GM21723 (cell line): ENCODE results near the gene RBM12.
A peak's percentile ranks its signal among the peaks of the same experiment; 100 is the strongest.

ENCODE experiments used
- ATAC-seq: cut with Tn5 transposase; IDR thresholded peaks from one replicate; pipeline ENCODE4 v1.9.1; 2021; ENCODE audit warnings: mild to moderate bottlenecking, moderate library complexity; ENCODE audit not compliant: unreplicated experiment

Gene RBM12

DNA sequence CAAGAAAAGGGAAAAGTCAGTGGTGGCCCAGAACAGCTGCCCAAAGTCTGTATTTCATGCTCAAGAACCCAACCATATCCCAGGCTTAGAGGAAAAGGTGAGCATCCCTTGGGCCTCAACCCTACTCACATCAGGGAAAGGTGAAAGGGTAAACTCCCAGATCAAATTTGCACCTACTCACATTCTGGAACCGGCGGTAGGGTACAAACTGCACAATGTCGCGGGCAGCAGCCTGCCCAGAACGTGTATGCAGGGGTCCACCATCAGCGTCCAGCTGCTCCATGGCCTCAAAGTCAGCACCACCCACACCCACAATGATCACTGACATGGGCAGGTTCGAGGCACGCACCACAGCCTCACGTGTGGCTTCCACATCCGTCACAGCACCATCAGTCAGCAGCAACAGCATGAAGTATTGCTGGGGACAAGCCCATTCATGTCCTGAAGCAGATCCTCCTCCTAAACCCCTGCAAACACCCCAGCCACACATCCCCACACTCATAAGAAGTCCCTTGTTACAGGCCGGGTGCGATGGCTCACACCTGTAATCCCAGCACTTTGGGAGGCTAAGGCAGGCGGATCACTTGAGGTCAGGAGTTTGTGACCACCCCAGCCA, 38.2 kb downstream of the RBM12 start:
- ATAC-seq, result no peak

DNA sequence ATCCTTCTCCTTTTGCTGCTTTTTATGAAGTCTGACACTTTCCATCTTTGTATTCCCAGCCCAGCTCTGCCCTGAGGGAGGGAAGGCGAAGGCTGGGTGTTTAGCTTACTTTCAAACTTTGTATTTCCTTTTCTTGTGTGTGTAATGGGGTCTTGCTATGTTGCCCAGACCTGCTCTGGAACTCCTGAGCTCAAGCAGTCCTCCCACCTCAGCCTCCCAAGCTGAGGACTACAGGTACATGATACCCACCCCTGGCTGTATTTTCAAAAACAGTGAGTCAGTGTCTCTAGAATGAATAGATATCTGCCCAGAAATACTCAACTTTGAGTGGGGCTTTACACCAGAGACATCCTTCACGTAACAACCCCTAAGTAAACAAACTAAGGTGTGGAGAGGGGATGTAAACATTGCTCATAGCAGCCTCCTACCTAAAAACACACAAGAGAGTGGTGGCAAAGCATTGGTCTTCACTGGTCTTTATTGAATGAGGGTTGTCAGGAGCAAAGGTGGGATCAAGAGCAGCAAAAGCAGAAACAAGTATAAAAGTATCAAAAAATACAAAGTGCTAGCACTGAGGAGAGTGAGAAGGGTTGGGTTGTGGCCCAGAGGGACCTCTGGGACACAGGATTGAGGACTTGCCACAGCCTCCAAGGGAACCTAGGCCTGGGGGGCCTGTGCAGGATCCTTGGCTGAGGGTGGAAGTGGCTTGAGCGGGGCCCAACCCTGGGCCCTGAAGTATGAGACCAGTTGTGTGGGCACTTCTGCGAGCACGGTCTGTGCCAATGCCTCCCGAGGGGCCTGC, 38.9 kb downstream of the RBM12 start:
- no peak for ATAC-seq

DNA sequence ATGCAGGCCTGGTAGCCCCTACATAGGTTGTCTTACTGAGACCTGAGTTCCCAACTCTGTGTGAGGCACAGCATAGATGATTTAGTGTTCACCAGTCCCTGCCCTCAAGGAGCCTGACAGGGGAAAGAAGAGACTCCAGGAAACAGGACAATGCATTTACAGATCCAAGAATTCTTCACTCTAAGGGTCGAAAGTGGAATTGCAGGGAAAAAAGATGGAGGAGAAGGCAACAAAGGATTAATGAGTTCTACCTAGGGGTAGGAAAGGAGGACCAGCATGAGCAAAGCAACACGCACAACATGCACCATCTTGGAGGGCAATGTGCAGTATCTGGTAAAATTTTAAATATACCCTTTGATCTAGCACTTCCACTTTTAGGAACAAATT, 43.1 kb downstream of the RBM12 start:
- no peak for ATAC-seq

DNA sequence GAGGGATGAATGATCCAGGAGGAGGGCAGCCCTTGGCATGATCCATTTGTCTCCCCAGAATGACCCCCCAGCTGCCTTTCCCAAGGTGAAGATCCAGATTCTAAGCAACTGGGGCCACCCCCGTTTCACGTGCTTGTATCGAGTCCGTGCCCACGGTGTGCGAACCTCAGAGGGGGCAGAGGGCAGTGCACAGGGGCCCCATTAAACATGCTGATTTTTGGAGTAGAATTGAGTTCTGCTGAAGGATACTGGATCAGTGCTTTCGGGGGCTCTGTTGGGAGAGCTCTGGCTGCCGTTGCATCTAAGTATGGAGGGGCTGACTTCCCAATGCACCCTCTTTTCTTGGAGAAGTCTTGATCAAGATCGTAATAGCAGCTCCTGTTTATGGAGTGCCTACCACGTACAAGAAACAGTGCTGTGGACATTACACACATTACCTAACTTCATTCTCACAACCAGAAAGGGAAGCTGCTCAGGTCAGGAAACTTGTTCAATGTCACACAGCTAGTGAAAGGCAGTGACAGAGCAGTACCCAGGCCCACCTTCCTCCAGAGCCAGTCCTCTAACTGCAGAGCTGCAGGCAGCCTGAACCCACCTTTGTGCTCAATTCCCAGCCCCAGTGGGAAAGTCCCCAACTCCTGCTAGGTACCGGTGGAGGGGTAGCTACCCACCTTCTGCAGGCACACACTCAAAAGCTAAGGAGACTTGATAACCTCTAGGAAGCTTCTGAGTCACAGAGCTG, 43.7 kb downstream of the RBM12 start:
- no peak for ATAC-seq

- peak; percentile 38 for ATAC-seq
Measured at GRCh38 chr20:35619196-35620095, 45.3 kb downstream of the RBM12 start.

- no peak for ATAC-seq
Measured at GRCh38 chr20:35618263-35619131, 46.2 kb downstream of the RBM12 start.

- ATAC-seq, result peak; percentile 24
Measured at GRCh38 chr20:35617397-35618262, 47.1 kb downstream of the RBM12 start.

GRCh38 chr20:35616465-35617396, 48.0 kb downstream of the RBM12 start:
- ATAC-seq, result peak; percentile 26

DNA sequence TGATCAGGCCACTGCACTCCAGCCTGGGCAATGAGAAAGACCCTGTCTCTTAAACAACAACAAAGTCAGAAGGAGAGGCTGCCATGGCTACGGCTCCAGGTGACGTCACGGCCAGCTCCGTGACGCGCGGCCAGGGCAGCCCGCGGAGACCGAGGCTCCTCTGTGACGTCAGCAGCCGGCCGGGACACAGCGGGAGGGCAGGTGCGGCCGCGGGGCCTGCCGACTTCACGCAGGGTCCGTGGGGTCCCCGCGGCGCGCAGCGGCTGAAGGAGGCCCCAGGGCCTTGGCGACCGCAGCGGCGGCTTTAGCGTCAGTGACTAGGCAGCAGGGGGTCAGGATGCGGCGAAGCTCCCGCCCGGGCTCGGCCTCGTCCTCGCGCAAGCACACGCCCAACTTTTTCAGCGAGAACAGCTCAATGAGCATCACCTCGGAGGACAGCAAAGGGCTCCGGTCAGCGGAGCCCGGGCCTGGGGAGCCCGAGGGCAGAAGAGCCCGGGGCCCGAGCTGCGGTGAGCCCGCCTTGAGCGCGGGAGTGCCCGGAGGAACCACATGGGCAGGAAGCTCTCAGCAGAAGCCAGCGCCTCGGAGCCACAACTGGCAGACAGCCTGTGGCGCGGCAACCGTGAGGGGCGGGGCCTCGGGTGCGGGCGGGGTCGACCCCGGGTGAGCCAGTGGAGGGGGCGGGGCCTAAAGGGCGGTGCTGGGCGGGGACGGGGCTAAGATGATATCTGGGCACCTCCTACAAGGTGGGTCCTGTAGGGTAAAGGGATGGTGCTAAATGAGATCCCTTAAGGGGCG, 48.8 kb downstream of the RBM12 start, which contains the start of gene SPAG4:
SPAG4 (plus strand) TSS at position 163 of the 798 bp plus-strand sequence; CDS start at position 338, 175 bp downstream.
- peak; percentile 64 for ATAC-seq

DNA sequence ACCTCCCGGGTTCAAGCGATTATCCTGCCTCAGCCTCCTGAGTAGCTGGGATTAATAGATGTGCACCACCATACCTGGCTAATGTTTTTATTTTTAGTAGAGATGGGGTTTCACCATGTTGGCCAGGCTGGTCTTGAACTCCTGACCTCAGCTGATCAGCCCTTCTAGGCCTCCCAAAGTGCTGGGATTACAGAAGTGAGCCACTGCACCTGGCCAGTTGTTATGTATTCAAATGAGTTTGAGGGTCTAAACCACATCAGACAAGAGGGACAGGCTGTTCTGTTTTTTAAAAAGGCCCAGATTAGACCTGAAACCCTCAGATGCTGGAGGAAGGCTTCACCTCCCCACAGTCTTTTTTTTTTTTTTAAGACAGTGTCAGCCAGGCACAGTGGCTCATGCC, 53.2 kb downstream of the RBM12 start:
- no peak for ATAC-seq

- no peak for ATAC-seq
Measured at GRCh38 chr20:35610833-35611427, 53.8 kb downstream of the RBM12 start.

DNA sequence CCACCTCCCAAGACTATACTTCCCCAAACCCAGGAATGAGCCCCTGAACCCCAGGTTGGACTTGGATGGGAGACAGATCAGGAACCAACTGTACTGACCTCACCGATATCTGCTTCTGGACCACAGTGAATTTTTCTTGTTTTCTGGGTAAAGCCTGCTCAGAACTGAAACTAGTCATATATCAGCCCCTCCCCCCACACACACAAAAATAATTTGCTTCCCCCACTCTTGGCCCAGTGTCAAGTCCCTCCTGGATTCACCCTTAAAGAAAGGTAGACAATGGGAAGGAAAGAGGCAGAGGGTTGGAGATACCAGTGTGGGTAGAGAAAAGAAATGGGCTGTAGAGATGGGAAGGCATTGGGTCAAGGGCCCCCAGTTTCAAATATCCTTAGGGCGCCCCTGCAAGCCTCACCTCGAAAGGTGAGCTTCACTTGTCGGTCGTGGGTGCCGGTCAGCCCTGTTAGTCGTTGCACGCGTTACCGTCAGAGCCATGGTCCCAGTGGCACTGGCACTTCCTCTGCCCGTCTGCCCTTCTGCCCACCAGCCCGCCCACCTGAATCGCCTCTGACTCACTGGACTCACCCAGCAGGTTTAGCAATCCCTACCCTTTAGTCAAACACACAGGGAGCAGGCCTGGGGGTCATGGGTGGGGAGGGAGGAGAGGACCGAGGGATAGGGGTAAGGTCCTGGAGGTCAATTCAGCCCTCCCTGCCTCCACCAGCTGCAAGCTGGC, 57.5 kb downstream of the RBM12 start:
- ATAC-seq, result no peak

GRCh38 chr20:35606127-35606526, 58.6 kb downstream of the RBM12 start:
- no peak for ATAC-seq

- no peak for ATAC-seq
Measured at GRCh38 chr20:35604449-35604747, 60.3 kb downstream of the RBM12 start.

DNA sequence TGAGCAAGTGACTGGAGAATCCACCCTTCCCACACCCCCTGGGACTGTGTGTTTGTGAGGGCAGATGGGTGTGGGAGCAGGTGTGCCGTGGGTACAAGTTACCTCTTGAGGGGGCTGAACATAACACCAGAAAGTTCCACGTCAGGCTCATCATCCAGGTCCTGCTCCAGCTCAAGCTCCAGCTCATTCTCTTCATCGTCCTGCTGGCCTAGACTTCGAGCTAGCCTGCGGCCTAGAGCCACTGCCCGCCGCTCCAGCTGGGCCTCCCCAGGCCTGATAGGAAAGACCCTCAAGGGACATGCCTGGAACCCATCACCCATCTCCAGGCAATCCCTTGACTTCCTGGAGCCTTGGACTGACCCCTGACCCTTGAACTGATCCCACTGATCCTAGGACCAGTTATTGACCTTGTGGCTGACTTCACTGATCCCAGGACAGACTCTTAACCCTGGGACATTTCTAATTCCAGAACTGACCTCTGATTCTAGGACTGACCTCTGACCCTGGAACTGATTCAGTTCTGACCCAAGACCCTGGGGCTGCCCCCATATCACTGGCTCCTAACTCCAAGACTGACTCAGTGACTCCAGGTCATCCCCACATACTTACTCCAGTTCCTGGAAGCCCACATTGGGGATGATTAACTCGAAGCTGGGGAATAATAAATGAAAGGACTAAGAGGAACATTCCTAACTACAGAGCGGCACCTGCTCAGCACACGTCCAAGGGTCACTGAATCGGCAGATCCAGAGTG, 60.8 kb downstream of the RBM12 start:
- ATAC-seq, result no peak
